H1 (cell line): ENCODE measurements around the gene HIBADH. TPM values are rescaled to one million over a fixed set of nuclear protein-coding genes. Genes with fewer than 3 reads are reported as not detected.

Source experiments
- CTCF ChIA-PET: fragments of 300-600 bp; sonication (Branson Sonifier 250); formaldehyde crosslinking; loops from one replicate; lab custom pipeline; 2021; ENCODE audit not compliant: partially characterized antibody; lab: Charles Lee
- POLR2A ChIA-PET: fragments of 300-600 bp; sonication (Branson Sonifier 250); formaldehyde crosslinking; loops from one replicate; lab custom pipeline; 2021; ENCODE audit warnings: inconsistent platforms; ENCODE audit not compliant: partially characterized antibody; lab: Charles Lee
- DNase-seq, 2 experiments: peaks; one replicate each; pipeline versions ENCODE4 v3.0.0 to v3.0.0-alpha.2; 2010 to 2022; ENCODE audit warnings: low spot score in 2 of 2, low read depth in 1 of 2, mixed read lengths in 1 of 2
- FAIRE-seq: peaks from 2 replicates; lab custom pipeline; 2011; peaks lifted over from hg19 to GRCh38; lab: Jason Lieb, UNC
- H2AFZ ChIP-seq: 2 replicates; pipeline ENCODE4 v1.8.1; 2012; ENCODE audit warnings: low read length, inconsistent platforms
- H2AK5ac ChIP-seq: 2 replicates; pipeline ENCODE4 v1.6.1; 2013; ENCODE audit warnings: low read depth, low read length
- H2BK120ac ChIP-seq: replicated peaks from 2 replicates; pipeline ENCODE3; 2013; ENCODE audit warnings: low read depth, low read length, inconsistent platforms
- H2BK12ac ChIP-seq: 2 replicates; pipeline ENCODE4 v1.6.1; 2013; ENCODE audit warnings: low read depth, low read length
- H2BK15ac ChIP-seq: 2 replicates; pipeline ENCODE4 v1.6.1; 2013; ENCODE audit warnings: low read length
- H2BK20ac ChIP-seq: 2 replicates; pipeline ENCODE4 v1.6.1; 2013; ENCODE audit warnings: low read length
- H2BK5ac ChIP-seq: 2 replicates; pipeline ENCODE4 v1.6.1; 2013; ENCODE audit warnings: low read depth, low read length
- H3K14ac ChIP-seq: 2 replicates; pipeline ENCODE4 v1.6.1; 2013; ENCODE audit warnings: inconsistent platforms; ENCODE audit not compliant: insufficient read length
- H3K18ac ChIP-seq: 2 replicates; pipeline ENCODE4 v1.6.1; 2013; ENCODE audit warnings: low read length; ENCODE audit errors: extremely low read depth
- H3K23ac ChIP-seq: 2 replicates; pipeline ENCODE4 v1.6.1; 2013; ENCODE audit warnings: inconsistent platforms; ENCODE audit not compliant: insufficient read length
- H3K23me2 ChIP-seq: 2 replicates; pipeline ENCODE4 v1.6.1; 2013; ENCODE audit warnings: low read depth, low read length
- H3K27ac ChIP-seq: 2 replicates; pipeline ENCODE4 v1.6.1; 2011; ENCODE audit warnings: low read depth, low read length, inconsistent platforms
- H3K27me3 ChIP-seq, 4 experiments: replicated peaks in 1 of 4; 1 replicate in 1 of 4; 2 replicates in 3 of 4; pipeline versions ENCODE4 v1.6.1 to v1.8.1; 2011 to 2013; ENCODE audit warnings: low read length in 3 of 4, mild to moderate bottlenecking in 3 of 4, inconsistent platforms in 2 of 4, mixed read lengths in 2 of 4, moderate library complexity in 1 of 4; ENCODE audit not compliant: control insufficient read depth in 3 of 4, insufficient read depth in 3 of 4; ENCODE audit errors: extremely low read depth in 1 of 4
- H3K36me3 ChIP-seq, 4 experiments: 2 replicates each; pipeline versions ENCODE4 v1.6.1 to v1.8.1; 2011 to 2013; ENCODE audit warnings: mild to moderate bottlenecking in 4 of 4, low read length in 3 of 4, moderate library complexity in 2 of 4, control low read depth in 1 of 4, inconsistent platforms in 1 of 4; ENCODE audit not compliant: insufficient read depth in 4 of 4, control insufficient read depth in 2 of 4
- H3K4ac ChIP-seq: replicated peaks from 2 replicates; pipeline ENCODE3; 2013; ENCODE audit warnings: low read length, low read depth, mixed read lengths, inconsistent platforms; ENCODE audit not compliant: insufficient read length
- H3K4me1 ChIP-seq, 4 experiments: replicated peaks in 1 of 4; 1 replicate in 1 of 4; 2 replicates in 3 of 4; pipeline versions ENCODE4 v1.6.1 to v1.8.1; 2011 to 2013; ENCODE audit warnings: low read length in 3 of 4, inconsistent platforms in 2 of 4, mixed read lengths in 1 of 4; ENCODE audit not compliant: insufficient read depth in 4 of 4, control insufficient read depth in 3 of 4
- H3K4me2 ChIP-seq, 2 experiments: 2 replicates each; pipeline versions ENCODE4 v1.6.1 to v1.8.1; 2011 to 2013; ENCODE audit warnings: low read depth in 2 of 2, low read length in 2 of 2, control low read depth in 1 of 2, inconsistent platforms in 1 of 2, mild to moderate bottlenecking in 1 of 2; ENCODE audit not compliant: insufficient read depth in 1 of 2
- H3K4me3 ChIP-seq, 4 experiments: fragments of 200-600, 300-600 bp in 1 of 4; sonication (generic), shearing (Covaris generic), sonication (Bioruptor Twin) in 1 of 4; 2 replicates each; pipeline versions ENCODE4 v1.5.1 to v1.8.1; 2011 to 2016; ENCODE audit warnings: low read length in 4 of 4, low read depth in 3 of 4, control low read depth in 2 of 4, inconsistent platforms in 2 of 4, mild to moderate bottlenecking in 2 of 4, mixed read lengths in 1 of 4, moderate library complexity in 1 of 4; ENCODE audit not compliant: insufficient read depth in 2 of 4; ENCODE audit errors: extremely low read depth in 1 of 4
- H3K56ac ChIP-seq: replicated peaks from 2 replicates; pipeline ENCODE3; 2013; ENCODE audit warnings: low read depth, mild to moderate bottlenecking, mixed read lengths, low read length, inconsistent platforms; ENCODE audit not compliant: insufficient read length
- H3K79me1 ChIP-seq: 2 replicates; pipeline ENCODE4 v1.6.1; 2013; ENCODE audit warnings: low read depth, low read length, control low read depth
- H3K79me2 ChIP-seq, 2 experiments: 2 replicates each; pipeline versions ENCODE4 v1.6.1 to v1.8.1; 2012 to 2013; ENCODE audit warnings: low read length in 2 of 2, mild to moderate bottlenecking in 2 of 2, inconsistent platforms in 1 of 2; ENCODE audit not compliant: insufficient read depth in 2 of 2, control insufficient read depth in 1 of 2
- H3K9ac ChIP-seq, 4 experiments: replicated peaks in 1 of 4; 1 replicate in 1 of 4; 2 replicates in 3 of 4; pipeline versions ENCODE4 v1.6.1 to v1.8.1; 2011 to 2013; ENCODE audit warnings: low read depth in 3 of 4, low read length in 3 of 4, control low read depth in 2 of 4, mild to moderate bottlenecking in 2 of 4, moderate library complexity in 2 of 4, inconsistent platforms in 1 of 4; ENCODE audit errors: extremely low read depth in 1 of 4
- H3K9me3 ChIP-seq, 2 experiments: 2 replicates each; pipeline versions ENCODE4 v1.6.1 to v1.8.1; 2012 to 2013; ENCODE audit warnings: mild to moderate bottlenecking in 2 of 2, moderate library complexity in 2 of 2, control low read depth in 1 of 2, inconsistent platforms in 1 of 2, low read depth in 1 of 2, low read length in 1 of 2, mixed read lengths in 1 of 2; ENCODE audit not compliant: insufficient read depth in 2 of 2
- H4K20me1 ChIP-seq, 2 experiments: replicated peaks in 1 of 2; 2 replicates each; pipeline versions ENCODE3 to v1.8.1; 2011 to 2013; ENCODE audit warnings: inconsistent platforms in 2 of 2, low read length in 2 of 2, mild to moderate bottlenecking in 1 of 2; ENCODE audit not compliant: insufficient read depth in 2 of 2, control insufficient read depth in 1 of 2
- H4K5ac ChIP-seq: 2 replicates; pipeline ENCODE4 v1.6.1; 2013; ENCODE audit warnings: low read length, low read depth, mixed read lengths, inconsistent platforms; ENCODE audit not compliant: insufficient read length
- H4K8ac ChIP-seq: 2 replicates; pipeline ENCODE4 v1.8.0; 2013; ENCODE audit warnings: mild to moderate bottlenecking, moderate library complexity, low read length, inconsistent platforms; ENCODE audit not compliant: insufficient read depth; ENCODE audit errors: extremely low read depth
- H4K91ac ChIP-seq: replicated peaks from 2 replicates; pipeline ENCODE3; 2013; ENCODE audit warnings: low read length, mixed read lengths, inconsistent platforms; ENCODE audit not compliant: insufficient read length
- CEBPB ChIP-seq: IDR thresholded peaks from 2 replicates; pipeline ENCODE4 v1.6.1; 2012; ENCODE audit warnings: low read depth, low read length
- SRF ChIP-seq: IDR thresholded peaks from 2 replicates; pipeline ENCODE4 v1.6.1; 2011; ENCODE audit warnings: mild to moderate bottlenecking, low read depth, low read length, moderate library complexity
- WGBS, 2 experiments: shearing (Covaris generic) in 1 of 2; methylation state at CpG; one replicate each; pipeline versions ENCODE4 v1.1.6 to v1.1.7; 2013 to 2015; ENCODE audit warnings: low lambda C conversion rate in 2 of 2, mixed read lengths in 2 of 2, inconsistent platforms in 1 of 2, low coverage in 1 of 2, missing lambda C conversion rate in 1 of 2; ENCODE audit not compliant: insufficient replicate concordance in 2 of 2, insufficient coverage in 1 of 2, insufficient read length in 1 of 2; ENCODE audit errors: extremely low coverage in 1 of 2, missing lambda C conversion rate in 1 of 2; 5-methylcytosine and 5-hydroxymethylcytosine counted together
- polyA plus RNA-seq, 7 experiments: library from polyadenylated mRNA; depleted of rRNA in 3 of 7; stranded (reverse) in 5 of 7; unstranded in 2 of 7; fragments of >200 nt in 5 of 7; fragments of 200-250 nt in 2 of 7; gene quantifications; 1 replicate in 5 of 7; 2 replicates in 1 of 7; 4 replicates in 1 of 7; pipeline versions ENCODE4 v1.2.1 to v1.2.3, GENCODE V29; 2011 to 2013; ENCODE audit warnings: missing spikeins in 2 of 7, mixed read lengths in 2 of 7
- total RNA-seq: library from RNA; stranded (reverse); fragmentation: NEBNext Ultra II Directional; extraction: Animal tissue kit (Norgen Biotek cat#: 25700); gene quantifications from 2 replicates; pipeline ENCODE4 v1.2.1, GENCODE V29; 2021

The HIBADH gene
- total and polyA plus RNA-seq, 2 of the 8 experiments (the other 6 are each of a cell fraction or from before 2014, with no cell fraction given) = 30.1 to 39.5 TPM

GRCh38 chr7:27606270-27607209 is 56.1 kb downstream of the HIBADH start:
- Histone ChIP-seq H4K20me1 (no peaks in the 10 kb centered on the region), H4K5ac (no peak overlapping the region), H3K9ac (no peak overlapping the region), H3K4ac (no peak overlapping the region), H4K91ac (no peak overlapping the region), H2BK20ac (no peak overlapping the region), H3K14ac (no peak overlapping the region), H3K9me3 (no peaks in the 10 kb centered on the region), H2AK5ac (no peak overlapping the region), H3K79me1 (no peaks in the 10 kb centered on the region), H3K4me2 (no peak overlapping the region; a peak in 1 of 4 replicates), H3K18ac (no peak overlapping the region), H4K8ac (no peak overlapping the region), H3K4me1 (peaks cover 0 to 21% (median 4%) of the 10 kb centered on the region in 4 experiments; a peak in 5 of 7 replicates), H3K56ac (no peak overlapping the region), H2AFZ (no peak overlapping the region), H3K23ac (no peak overlapping the region), H3K4me3 (no peak overlapping the region; a peak in 1 of 8 replicates), H3K36me3 (no peaks in the 10 kb centered on the region), H2BK12ac (no peak overlapping the region), H2BK15ac (no peak overlapping the region), H3K23me2 (no peaks in the 10 kb centered on the region), H2BK120ac (no peak overlapping the region), H3K27me3 (no peaks in the 10 kb centered on the region), H3K79me2 (no peaks in the 10 kb centered on the region; a peak in 1 of 4 replicates), H3K27ac (no peak overlapping the region), H2BK5ac (no peak overlapping the region)
- DNase-seq (no peak), FAIRE-seq (no peak)
- ChIA-PET POLR2A (interaction anchor here (1.2 kb wide), 1 partner anchor 23 kb away, joined by 3 read pairs; no protein-coding TSS in a partner anchor), CTCF (interaction anchor here (0.6 to 2.7 kb wide), 19 partner anchors 9 to 1626 kb away, joined by 3 to 14 read pairs (median 3); partner anchors contain the start of genes HIBADH and HOXA13)
- 78% methylated on average over 4 of the region's 4 CpGs; no CpG with 5 or more reads in 1 of the 2 experiments for WGBS, 2 experiments
- 0 out of 2 replicates have a peak, but pooled peaks have one; percentile 40 for TF ChIP-seq CEBPB
- no peak for TF ChIP-seq SRF
